Activated CD8-positive, alpha-beta memory T cell treated with anti-CD3 and anti-CD28 coated beads for 1 hour (primary cell): ENCODE data around the gene ADRB2.

Experiments used
- DNase-seq, 2 donors: peaks; one replicate each; pipeline ENCODE4 v3.0.0-alpha.2; 2020; ENCODE audit warnings: low read depth in 1 of 2; ENCODE audit errors: extremely low read depth in 1 of 2

ADRB2 gene

GRCh38 chr5:148805326-148806290 is 20.8 kb upstream of the ADRB2 start:
- no peak for DNase-seq

- DNase-seq = no peak
Observed at GRCh38 chr5:148806520-148806931, 19.9 kb upstream of the ADRB2 start.

- DNase-seq = no peak
Observed at GRCh38 chr5:148807851-148808250, 18.6 kb upstream of the ADRB2 start.

GRCh38 chr5:148808864-148809642 is 17.4 kb upstream of the ADRB2 start:
- DNase-seq = no peak

- no peak for DNase-seq
Observed at GRCh38 chr5:148809781-148810524, 16.5 kb upstream of the ADRB2 start.

GRCh38 chr5:148810823-148811222 is 15.6 kb upstream of the ADRB2 start:
- no peak for DNase-seq

- no peak for DNase-seq
Observed at GRCh38 chr5:148811756-148812155, 14.7 kb upstream of the ADRB2 start.

GRCh38 chr5:148815086-148815485 is 11.3 kb upstream of the ADRB2 start:
- DNase-seq = no peak

- no peak for DNase-seq
Observed at GRCh38 chr5:148815578-148815977, 10.8 kb upstream of the ADRB2 start.

GRCh38 chr5:148816357-148816756 is 10.1 kb upstream of the ADRB2 start:
- DNase-seq = no peak

- DNase-seq = no peak
Observed at GRCh38 chr5:148816782-148817181, 9.6 kb upstream of the ADRB2 start.

GRCh38 chr5:148817606-148818005 is 8.8 kb upstream of the ADRB2 start:
- no peak for DNase-seq

GRCh38 chr5:148820461-148821395 is 5.7 kb upstream of the ADRB2 start:
- DNase-seq = no peak

- DNase-seq = no peak
Observed at GRCh38 chr5:148823871-148824270, 2.5 kb upstream of the ADRB2 start.

GRCh38 chr5:148825716-148826052 is 727 bp upstream of the ADRB2 start:
- no peak for DNase-seq

GRCh38 chr5:148826739-148827070 is 294 bp downstream of the ADRB2 start:
- DNase-seq = no peak

- DNase-seq = no peak
Observed at GRCh38 chr5:148827723-148828122, 1.3 kb downstream of the ADRB2 start.

- DNase-seq = no peak
Observed at GRCh38 chr5:148828511-148829247, 2.3 kb downstream of the ADRB2 start.

GRCh38 chr5:148829248-148829594 is 2.8 kb downstream of the ADRB2 start:
- DNase-seq = no peak

GRCh38 chr5:148829734-148830133 is 3.3 kb downstream of the ADRB2 start:
- DNase-seq = no peak
